ENCODE measurements around the gene POU5F1.
"Not testable (repeated sequence)": the region's sequence is repeated elsewhere in the genome, so short reads cannot be mapped to it uniquely, and the experiment has no call there.

POU5F1 gene

GRCh38 chr6:31170600-31170881, at the start of gene POU5F1:
Gene POU5F1, minus strand, starts transcription at chr6:31170682. Its CDS starts 62 bp downstream, at chr6:31170620.
- in situ Hi-C loops (cut with HindIII; ENCODE audit: low sequenced_read_pairs), result no loop called here

GRCh38 chr6:31216208-31216898, 45.9 kb upstream of the POU5F1 start:
- in situ Hi-C loops (cut with HindIII; ENCODE audit: low sequenced_read_pairs), result no loop called here

- in situ Hi-C loops (cut with HindIII; ENCODE audit: low sequenced_read_pairs), result not testable (repeated sequence)
Measured at GRCh38 chr6:31215216-31215615, 44.7 kb upstream of the POU5F1 start.

- in situ Hi-C loops (cut with HindIII; ENCODE audit: low sequenced_read_pairs), result no loop called here
Measured at GRCh38 chr6:31214516-31214915, 44.0 kb upstream of the POU5F1 start.

GRCh38 chr6:31210741-31211532, 40.5 kb upstream of the POU5F1 start:
- in situ Hi-C loops (cut with HindIII; ENCODE audit: low sequenced_read_pairs), result no loop called here

GRCh38 chr6:31210123-31210522, 39.6 kb upstream of the POU5F1 start:
- in situ Hi-C loops (cut with HindIII; ENCODE audit: low sequenced_read_pairs), result no loop called here

- in situ Hi-C loops (cut with HindIII; ENCODE audit: low sequenced_read_pairs), result no loop called here
Measured at GRCh38 chr6:31209137-31209536, 38.7 kb upstream of the POU5F1 start.

GRCh38 chr6:31208506-31208905, 38.0 kb upstream of the POU5F1 start:
- in situ Hi-C loops (cut with HindIII; ENCODE audit: low sequenced_read_pairs), result no loop called here

- in situ Hi-C loops (cut with HindIII; ENCODE audit: low sequenced_read_pairs), result no loop called here
Measured at GRCh38 chr6:31205638-31206037, 35.2 kb upstream of the POU5F1 start.

- in situ Hi-C loops (cut with HindIII; ENCODE audit: low sequenced_read_pairs), result no loop called here
Measured at GRCh38 chr6:31204751-31205145, 34.3 kb upstream of the POU5F1 start.

GRCh38 chr6:31203345-31203979, 33.0 kb upstream of the POU5F1 start:
- in situ Hi-C loops (cut with HindIII; ENCODE audit: low sequenced_read_pairs), result no loop called here

GRCh38 chr6:31202259-31203166, 32.0 kb upstream of the POU5F1 start:
- in situ Hi-C loops (cut with HindIII; ENCODE audit: low sequenced_read_pairs), result no loop called here

GRCh38 chr6:31199105-31199452, 28.6 kb upstream of the POU5F1 start:
- in situ Hi-C loops (cut with HindIII; ENCODE audit: low sequenced_read_pairs), result not testable (repeated sequence)

- in situ Hi-C loops (cut with HindIII; ENCODE audit: low sequenced_read_pairs), result no loop called here
Measured at GRCh38 chr6:31197559-31198305, 27.2 kb upstream of the POU5F1 start.

- in situ Hi-C loops (cut with HindIII; ENCODE audit: low sequenced_read_pairs), result not testable (repeated sequence)
Measured at GRCh38 chr6:31196251-31197022, 26.0 kb upstream of the POU5F1 start.

GRCh38 chr6:31195308-31195979, 25.0 kb upstream of the POU5F1 start:
- in situ Hi-C loops (cut with HindIII; ENCODE audit: low sequenced_read_pairs), result not testable (repeated sequence)

- in situ Hi-C loops (cut with HindIII; ENCODE audit: low sequenced_read_pairs), result no loop called here
Measured at GRCh38 chr6:31194061-31194834, 23.8 kb upstream of the POU5F1 start.

- in situ Hi-C loops (cut with HindIII; ENCODE audit: low sequenced_read_pairs), result no loop called here
Measured at GRCh38 chr6:31193206-31193605, 22.7 kb upstream of the POU5F1 start.

Data from DLD1 (cell line).